OCI-LY7 (cell line): ENCODE measurements around the gene CHMP4B.

ENCODE experiments used
- EZH2phosphoT487 ChIP-seq: fragments of 200-600 bp; sonication (generic); IDR thresholded peaks from 2 replicates; pipeline ENCODE4 v1.6.1; 2018; ENCODE audit warnings: low read depth, borderline replicate concordance, mild to moderate bottlenecking, mixed run types, antibody characterized with exemption, low read length, moderate library complexity, mixed read lengths
- TF ChIP-seq, protein P1 (sequence below): fragments of 200-600 bp; sonication (generic); conservative IDR thresholded peaks from 2 replicates; pipeline ENCODE4 v1.5.1; 2014; ENCODE audit warnings: mild to moderate bottlenecking, antibody characterized with exemption, low read length, moderate library complexity, mixed read lengths

DNA sequence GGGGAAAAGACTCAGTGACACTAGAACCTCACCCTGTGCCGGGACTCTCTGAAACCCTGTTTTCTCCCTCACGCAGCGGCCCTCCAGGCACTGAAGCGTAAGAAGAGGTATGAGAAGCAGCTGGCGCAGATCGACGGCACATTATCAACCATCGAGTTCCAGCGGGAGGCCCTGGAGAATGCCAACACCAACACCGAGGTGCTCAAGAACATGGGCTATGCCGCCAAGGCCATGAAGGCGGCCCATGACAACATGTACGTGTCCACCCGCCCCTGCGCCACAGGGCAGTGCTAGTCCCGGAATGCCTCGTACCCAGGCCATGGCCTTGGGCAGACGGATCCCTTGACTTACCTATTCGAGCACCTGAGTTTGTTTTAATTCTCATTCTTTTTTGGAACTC lies 37.2 kb downstream of the CHMP4B start:
- TF ChIP-seq, protein P1, sequence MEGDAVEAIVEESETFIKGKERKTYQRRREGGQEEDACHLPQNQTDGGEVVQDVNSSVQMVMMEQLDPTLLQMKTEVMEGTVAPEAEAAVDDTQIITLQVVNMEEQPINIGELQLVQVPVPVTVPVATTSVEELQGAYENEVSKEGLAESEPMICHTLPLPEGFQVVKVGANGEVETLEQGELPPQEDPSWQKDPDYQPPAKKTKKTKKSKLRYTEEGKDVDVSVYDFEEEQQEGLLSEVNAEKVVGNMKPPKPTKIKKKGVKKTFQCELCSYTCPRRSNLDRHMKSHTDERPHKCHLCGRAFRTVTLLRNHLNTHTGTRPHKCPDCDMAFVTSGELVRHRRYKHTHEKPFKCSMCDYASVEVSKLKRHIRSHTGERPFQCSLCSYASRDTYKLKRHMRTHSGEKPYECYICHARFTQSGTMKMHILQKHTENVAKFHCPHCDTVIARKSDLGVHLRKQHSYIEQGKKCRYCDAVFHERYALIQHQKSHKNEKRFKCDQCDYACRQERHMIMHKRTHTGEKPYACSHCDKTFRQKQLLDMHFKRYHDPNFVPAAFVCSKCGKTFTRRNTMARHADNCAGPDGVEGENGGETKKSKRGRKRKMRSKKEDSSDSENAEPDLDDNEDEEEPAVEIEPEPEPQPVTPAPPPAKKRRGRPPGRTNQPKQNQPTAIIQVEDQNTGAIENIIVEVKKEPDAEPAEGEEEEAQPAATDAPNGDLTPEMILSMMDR = no peak
- no peak for TF ChIP-seq EZH2phosphoT487
